GM19025 (cell line): Measurements from ENCODE around the gene MNT.

ENCODE experiments used
- ATAC-seq: cut with Tn5 transposase; IDR thresholded peaks from one replicate; pipeline ENCODE4 v1.9.1; 2021; ENCODE audit warnings: mild to moderate bottlenecking, low read depth, moderate library complexity; ENCODE audit not compliant: unreplicated experiment

MNT gene

DNA sequence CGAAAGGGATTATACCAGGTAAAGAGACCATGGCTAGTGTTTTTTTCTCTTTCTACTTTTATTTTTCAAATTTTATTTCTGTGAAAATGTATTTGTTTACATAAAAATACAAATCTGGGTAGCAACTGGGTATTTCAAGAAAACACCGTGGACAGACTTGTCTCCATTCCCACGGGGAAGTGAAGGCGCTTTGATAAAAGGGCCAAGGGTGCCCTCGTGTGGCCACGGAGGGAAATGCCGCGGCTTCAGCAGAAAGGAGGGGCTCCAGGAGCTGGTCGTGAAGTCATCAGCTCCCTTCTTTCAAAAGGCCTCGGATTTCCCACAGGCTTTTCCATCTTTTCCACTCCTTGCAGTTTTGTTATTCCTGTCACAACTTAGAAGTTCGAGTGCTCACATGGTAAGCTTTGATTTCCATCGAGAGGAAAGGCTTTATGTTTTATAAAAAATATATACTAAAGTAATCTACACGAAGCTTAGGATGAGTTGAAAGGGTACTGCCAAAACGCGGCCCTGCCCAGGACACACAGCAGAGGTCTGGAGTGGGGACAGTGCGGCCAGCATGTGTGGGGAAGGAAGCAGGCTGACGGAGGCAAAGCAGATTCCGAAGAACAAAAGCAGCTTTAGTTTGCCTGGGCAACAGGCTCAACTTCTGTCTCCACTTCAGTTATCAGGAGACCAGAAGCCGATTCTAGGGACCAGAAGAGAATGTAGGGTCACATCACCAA, 15.3 kb upstream of the MNT start:
- no peak for ATAC-seq

DNA sequence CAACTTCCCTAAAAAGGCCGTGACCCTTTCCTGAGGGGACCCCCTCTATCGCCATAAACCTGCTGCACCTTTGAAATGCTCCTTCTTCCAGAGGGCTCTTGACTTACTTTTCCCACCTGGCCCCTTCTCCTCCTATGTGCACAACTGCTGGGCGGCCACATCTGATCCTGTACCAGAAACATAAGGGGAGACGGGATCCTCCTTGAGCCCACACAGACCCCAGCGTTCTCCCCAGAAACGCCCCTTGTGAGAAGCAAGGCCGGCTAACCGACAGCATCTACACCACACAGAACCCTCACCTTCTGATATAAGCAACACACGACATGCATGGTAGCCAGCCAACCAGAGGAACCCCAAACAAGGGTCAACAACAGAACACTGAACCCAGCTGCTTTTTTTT, 14.2 kb upstream of the MNT start:
- no peak for ATAC-seq

DNA sequence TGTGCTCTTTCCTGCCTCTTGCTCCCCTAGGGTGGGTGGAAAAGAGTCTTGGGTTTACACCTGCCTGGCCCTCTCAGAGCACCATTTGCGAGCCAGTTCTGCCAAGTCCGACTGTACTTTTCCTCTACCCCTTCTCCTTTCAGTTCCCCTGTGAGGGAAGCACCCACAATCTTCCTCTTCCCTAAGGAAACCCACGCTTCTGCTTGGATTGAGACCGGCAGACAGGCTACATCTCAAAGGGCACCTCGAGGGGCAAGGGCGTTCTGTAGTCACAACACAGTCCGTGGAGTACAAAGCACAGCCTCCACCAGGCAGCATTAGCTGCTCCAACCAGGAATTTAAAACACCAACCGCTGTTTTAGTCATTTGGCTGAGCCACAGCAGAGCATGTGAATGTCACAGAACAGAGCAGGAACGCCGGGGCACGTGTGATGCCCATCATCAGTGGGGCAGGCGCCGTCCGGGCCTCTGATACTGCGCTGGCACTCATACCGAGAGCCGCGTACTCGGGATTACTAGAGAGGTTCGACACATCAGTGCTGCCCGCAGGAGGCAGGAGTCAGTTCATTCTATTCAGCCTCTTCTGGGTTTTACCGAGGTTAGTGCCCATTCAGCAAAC, 13.7 kb upstream of the MNT start:
- no peak for ATAC-seq

DNA sequence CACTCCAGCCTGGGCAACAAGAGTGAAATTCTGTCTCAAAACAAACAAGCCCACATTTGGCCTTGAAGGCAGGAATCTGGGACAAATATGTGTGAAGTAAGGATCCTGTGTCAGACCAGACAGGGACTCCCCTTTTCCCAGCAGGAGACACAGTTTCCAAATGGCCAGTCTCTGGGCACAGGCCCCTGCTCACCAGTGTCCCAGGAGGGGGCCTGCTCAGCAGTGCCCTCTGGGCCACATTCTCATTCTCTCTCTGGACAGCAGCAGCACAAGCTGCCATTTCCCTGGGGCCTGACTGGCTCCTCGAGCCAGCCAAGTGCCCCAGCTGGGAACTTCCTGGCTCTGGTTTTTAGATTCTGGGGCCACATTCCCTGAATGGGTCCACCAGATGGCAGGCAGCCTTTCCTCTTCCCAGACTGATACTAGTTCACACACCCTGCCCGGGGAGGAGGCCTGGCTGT, 11.7 kb upstream of the MNT start:
- no peak for ATAC-seq

DNA sequence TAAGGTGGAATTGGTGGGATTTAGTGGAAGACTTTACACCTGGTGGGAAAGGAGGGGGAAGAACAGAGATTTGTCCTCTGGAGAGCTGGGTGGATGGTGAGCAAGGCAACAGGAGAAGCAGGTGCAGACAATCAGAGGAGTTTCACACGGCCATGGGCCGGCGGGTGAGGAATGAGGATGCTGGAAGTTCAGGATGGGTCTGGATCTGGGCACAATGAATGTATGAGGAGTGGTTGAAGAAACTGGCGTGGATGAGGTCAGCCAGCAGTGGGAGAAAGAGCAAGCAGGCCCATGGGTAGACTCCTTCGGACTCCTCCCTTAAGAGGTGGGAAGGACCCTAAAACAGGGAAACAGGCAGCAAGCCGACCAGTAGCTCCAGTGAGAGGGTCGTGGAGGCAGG, 10.1 kb upstream of the MNT start:
- ATAC-seq = no peak

DNA sequence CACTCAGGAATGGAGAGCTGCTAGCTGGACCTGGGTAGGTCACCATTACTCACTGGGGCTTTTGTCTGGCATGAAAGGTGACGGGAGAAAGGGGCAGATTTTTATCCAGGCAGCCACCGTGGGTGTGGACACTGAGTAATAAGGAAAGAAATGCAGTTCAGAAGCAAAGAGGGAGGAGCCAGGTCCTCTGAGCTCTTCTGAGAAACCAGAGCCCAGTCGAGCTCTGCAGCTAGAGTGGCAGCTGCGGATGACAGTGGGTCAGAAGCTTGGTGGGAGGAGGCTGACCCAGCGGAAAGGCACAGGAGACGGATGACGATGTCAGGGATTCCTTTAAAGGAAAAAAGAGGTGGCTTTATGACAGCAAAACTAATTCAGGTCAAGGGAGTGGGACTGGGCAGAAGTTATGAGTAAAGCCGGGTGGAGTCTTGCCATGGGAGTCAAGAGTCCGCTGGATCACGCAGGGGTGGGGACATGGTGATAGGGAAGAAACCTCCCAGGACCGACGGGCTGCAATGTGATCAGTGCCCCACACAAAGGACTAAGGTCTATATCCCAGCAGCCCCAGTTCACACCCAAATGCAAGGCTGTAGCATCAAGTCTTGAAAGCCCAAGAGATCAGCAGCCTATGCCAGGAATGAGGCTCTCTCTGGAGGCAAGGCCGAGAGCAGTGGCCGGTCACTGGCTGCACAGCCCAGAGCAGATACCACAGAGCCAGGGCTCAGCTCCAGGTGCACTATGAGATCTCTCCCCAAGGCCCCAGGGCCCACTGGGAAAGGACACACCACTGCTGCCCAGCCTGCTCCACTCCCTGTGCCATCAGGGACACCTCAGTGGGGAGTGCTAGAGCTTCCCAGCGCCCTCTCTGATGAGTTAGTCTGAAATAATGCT, 6.3 kb upstream of the MNT start:
- no peak for ATAC-seq

DNA sequence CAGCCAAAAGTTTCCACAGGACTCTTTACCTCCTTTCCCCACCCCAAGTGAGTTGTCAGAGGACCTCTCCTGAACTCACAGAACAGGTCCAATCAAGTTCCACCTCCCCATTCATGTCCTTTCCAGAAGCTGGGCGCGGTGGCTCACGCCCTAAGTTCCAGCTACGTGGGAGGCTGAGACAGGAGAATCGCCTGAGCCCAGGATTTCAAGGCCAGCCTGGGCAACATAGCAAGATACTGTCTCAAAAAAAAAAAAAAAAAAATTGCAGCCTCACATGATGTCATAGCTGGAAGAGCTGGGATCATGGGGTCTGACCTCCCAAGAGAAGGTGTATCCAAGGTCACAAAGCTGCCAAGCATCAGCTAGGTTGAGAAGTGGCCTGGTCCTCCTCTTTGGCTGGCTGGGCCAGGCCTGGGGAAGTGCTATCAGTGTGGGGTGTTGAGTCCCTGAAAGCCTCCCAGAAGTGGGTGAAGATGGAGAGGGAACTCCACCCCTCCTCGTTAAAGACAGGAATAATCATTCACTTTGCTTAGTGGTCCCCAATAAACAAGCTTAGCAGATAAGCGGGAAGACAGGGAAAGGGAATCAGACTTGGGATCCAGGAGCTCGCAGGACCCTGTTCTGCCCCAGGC, 5.5 kb upstream of the MNT start:
- no peak for ATAC-seq

DNA sequence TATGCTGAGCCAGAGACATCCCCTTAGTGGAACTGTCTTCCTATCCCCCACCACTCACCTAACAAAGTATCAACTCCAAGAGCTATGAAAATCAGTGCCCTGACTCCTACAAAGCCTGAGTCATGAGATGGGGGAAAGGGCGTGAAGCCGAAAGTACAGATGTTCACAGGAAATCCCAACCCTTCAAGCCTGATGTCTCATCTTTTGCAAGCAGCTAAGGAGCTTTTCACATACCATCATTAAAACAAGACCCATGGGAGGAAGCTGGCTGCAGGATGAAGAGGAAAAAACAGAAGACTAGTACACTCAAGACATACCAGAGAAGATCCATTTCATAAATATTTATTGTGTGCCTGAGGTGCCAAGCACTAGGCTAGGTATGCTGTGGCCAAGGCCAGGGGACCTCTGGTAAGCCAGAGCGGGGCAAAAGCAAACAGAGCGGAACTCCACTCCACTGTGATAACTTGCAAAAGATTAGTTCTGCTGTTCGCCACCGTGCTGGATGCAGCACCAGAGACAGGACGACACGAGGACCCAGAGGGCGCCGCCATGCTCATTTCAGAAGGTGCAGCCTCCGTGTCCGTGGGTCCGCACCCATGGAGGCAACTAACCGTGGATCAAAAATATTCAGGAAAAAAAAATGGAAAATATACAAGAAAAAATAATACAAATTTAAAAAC, 4.5 kb upstream of the MNT start:
- ATAC-seq = no peak

DNA sequence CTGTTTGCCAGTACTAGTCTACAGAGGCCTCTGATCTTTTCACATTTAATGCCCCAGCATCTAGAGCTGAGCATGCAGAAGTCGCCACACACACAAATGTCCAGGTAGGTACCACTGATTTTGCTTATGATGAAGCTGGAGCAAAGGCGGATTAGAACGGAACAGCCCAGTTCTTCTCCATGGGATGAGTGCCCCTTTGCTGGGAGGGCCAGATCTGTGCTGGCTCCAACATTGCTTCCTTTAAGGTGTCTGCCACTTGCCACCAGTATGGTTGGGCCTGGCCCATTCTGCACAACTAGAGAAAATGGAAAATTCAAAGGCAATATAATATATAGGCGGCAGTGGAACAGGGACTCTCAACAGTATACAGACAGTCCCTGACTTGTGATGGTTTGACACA, 2.2 kb upstream of the MNT start:
- no peak for ATAC-seq

DNA sequence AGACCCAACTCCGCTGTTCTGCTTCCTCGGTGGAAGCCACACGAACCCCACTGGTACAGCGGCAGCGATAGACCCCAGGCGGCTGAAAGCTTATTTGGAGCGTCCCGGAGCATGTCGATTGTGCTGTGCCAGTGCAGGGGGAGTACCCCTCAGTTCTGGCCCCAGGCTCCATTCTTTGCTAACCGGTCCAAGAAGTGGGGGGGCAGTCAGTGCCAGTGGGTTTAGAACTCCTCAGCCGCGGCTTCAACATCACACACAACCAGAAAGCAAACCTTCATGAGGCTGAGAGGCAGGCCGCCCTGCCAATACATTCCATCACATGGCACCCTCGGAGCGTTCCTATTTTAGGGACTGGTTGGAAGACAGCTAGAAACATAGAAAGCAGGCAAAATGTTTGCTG, 1.7 kb upstream of the MNT start:
- ATAC-seq = no peak

DNA sequence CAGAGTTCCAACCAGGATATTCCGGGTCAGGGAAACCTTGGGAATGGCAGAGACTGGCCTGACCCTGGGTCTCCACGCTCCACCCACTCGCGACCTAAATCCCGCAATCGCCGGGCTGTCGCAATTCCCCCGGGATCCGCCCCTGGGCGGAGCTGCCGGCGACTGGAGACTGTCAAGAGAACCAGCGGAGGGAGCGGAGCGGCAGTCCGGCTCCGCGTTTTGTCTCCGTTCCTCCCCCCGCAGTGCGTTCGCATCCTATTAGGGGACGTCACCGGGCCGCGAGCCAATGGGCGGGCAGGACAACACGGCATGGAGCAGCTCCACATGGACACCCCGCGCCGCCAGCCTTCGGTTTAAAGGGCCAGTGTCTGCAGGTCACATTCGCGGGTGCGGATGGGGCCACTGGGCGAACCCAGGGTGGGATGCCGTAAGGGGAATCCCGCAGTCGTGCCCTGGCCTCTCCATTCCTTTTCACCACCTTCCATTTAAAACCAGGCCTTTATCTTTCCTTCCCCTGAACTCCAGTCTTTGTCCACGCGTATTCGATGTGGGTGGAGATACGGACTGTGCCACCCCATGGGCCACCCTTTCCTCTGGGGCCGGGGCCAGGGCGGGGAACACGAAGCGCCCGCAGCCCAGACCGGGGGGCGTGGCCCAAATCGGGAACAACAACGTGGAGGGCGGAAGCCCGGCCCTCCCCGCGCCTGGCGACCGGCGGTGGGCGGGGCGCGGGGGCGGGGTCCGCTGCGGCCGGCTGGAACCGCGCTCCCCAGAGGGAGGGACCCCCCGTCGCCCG, 764 bp upstream of the MNT start:
- ATAC-seq = peak; percentile 43

DNA sequence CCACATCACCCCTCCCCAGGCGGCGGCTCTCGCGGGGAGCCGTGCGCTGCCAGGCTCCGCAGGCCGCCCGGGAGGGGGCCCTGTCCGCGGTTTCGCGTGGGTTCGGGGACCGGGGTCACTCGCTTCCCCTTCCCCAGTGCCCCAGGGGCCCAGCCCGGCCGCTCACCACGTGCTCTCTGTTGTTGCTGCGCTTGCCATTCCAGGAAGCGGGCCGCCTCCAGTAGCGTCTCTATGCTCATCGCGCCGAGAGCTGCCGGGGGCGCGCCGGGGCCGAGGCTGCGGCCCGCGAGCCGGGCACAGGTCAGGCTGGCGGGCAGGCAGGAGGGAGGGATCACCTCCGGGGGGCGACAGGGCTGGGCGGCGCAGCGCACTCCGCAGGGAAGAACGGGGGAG, 390 bp downstream of the MNT start:
- no peak for ATAC-seq

DNA sequence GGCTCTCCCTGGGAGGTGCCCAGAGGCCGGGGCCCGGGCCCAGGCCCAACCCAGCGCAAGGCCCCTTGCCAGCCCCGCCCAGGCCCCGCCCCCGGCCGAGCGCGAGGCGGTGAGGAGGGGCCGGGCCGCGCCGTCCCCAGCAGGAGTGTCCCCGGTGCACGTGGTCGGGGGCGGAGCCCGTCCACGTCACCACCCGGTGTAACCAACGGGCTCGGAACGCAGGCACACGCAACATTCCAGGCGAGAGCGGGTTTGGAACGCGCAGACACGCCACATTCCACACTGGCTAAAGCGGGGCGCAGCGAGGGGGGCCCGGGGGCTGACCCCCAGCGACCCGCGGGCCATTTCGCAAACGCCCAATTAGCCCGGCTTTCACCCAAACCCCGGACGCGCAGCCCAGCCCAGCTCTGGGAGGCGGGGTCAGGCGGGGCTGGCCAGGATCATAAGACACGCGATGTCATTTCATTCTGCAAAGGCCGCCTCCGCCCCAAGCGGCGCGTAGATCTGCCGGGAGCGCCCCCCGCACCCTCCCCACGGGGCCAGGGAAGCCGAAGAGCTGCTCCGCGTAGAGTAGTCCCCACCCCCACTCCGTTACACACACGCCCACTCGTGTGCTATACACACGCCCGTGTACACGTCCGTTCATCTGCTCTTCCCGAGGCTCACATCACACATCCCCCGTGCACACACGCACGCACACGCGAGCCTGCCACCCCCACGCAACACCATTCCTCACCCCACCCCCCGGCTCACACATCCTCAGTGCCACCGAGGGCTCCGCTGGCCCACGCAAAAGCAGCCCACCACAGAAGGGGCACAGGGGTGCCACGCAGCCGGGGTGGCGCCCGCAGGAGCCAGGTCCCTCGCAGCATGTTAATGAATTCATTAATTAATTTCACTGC, 1.0 kb downstream of the MNT start:
- peak; percentile 45 for ATAC-seq

DNA sequence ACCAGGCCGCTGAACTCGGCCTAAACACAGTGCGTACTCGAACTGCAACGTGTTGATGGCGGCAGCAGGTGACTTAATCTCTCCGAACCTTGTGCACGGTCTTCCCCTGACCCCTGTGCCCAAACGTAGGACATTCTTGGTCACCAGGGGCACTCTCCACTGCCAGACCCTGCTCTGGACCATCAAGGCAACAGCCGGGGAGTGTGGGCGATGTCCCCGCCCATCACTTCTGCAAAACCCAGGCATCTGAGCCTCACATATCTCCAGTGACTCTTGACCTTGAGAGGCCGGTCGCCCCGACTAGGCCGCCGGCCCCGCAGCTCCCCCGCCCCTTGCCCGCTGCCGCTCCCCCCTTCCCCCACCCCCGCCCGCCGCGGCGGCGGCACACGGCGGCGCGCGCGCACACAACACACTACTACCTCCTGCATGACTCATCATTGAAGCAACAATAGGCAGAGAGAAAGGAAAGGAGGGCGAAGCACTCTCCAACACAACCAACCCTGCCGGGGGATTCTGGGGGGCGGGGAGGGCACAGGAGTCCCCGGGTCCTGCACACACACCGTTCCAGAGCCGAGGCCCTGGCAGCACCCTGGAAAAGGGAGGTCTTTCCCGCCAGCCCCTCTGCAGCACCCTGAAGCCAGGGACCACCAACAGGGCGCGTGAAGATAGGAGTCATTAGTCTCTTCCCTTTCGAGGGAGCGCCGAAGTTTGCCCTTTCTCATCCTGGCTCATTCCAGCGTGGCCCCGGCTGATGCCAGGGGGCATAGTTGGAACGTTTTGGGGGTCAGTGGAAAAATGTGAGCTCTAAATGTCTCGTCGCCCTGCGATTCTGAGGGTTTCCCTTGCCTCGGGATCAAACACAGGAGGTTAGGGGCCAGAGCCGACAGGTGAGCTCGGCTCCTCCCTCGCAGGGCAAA, 1.9 kb downstream of the MNT start:
- no peak for ATAC-seq

DNA sequence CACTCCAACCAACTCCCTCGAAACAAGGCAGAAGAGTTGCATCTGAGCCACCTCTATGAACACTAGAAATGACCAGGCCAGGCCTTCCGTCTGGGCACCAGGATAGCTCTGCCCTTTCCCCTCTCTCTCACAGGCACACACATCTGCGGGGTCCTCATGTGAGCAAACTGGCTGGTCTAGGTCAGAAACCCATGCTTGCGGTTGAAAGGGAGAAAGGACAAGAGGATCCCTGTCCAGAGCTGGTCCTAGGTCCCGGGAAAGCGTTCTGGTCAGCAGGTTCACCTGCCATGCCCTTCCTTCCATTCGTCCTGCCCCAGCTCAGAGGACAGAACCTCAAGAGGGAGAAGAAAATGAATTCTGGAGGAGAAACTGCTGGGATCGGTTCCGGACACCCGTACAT, 2.7 kb downstream of the MNT start:
- ATAC-seq = no peak

DNA sequence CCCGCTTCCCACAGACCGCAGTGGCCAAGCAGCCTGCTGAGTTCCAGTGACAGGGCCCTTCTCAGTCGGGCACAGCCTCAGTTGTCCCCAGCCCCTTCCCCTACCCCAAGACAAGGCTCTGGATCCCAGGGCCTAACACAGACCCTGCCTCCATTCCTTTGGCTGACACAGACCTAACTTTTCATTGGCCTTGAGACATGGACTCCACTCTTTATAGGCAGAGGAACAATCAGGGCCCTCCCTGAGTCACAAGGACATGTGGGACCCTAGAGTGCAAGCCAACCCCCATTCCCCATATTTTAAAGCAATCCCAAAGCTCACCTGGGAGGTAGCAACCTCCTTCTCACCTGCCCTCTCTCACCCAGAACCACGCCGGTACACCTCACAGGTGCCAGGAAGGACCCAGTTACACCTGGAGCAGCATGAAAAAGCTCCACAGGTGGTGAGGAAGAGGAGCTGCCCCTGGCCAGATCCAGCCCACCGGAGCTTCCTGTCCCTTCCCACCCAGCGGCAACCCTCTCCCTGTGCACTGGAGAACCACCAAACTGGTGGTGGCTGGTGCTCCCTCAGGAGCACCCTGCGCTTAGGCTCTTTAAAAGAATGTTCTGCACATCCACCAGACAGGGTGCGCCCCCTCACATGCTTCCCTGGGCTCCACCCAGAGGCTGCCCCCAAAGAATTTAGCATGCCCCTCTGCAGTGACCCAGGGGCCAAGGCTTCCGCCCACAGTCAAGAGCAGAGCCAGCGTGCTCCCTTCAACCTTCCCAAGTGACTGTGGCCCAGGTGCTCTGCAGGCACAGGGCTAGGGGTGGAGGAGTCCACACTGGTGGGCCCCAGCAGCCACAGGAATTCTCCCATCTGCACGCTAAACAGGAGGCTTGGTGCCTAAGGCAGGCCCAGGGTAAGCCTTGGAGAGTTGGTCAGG, 3.4 kb downstream of the MNT start:
- ATAC-seq = no peak
